HG03135 (cell line): ENCODE results near the gene STAC.
"Not testable (repeated sequence)": the region's sequence is repeated elsewhere in the genome, so short reads cannot be mapped to it uniquely, and the experiment has no call there.

ENCODE experiments used
- ATAC-seq: cut with Tn5 transposase; IDR thresholded peaks from one replicate; pipeline ENCODE4 v1.9.1; 2021; ENCODE audit warnings: mild to moderate bottlenecking, moderate library complexity; ENCODE audit not compliant: unreplicated experiment

STAC gene

GRCh38 chr3:36562945-36563344, 182.6 kb downstream of the STAC start:
- no peak for ATAC-seq

GRCh38 chr3:36575241-36575640, 194.9 kb downstream of the STAC start:
- no peak for ATAC-seq

GRCh38 chr3:36578418-36578817, 198.1 kb downstream of the STAC start:
- ATAC-seq: not testable (repeated sequence)

GRCh38 chr3:36579746-36580145, 199.4 kb downstream of the STAC start:
- ATAC-seq: no peak

- no peak for ATAC-seq
Measured at GRCh38 chr3:36580716-36581115, 200.4 kb downstream of the STAC start.

- ATAC-seq: no peak
Measured at GRCh38 chr3:36591959-36592358, 211.7 kb downstream of the STAC start.

GRCh38 chr3:36595511-36595910, 215.2 kb downstream of the STAC start:
- no peak for ATAC-seq

GRCh38 chr3:36596419-36596818, 216.1 kb downstream of the STAC start:
- no peak for ATAC-seq

GRCh38 chr3:36597422-36597821, 217.1 kb downstream of the STAC start:
- no peak for ATAC-seq
